HG02870 (cell line): ENCODE data around the gene SPIRE2.
"Not testable (repeated sequence)": the region's sequence is repeated elsewhere in the genome, so short reads cannot be mapped to it uniquely, and the experiment has no call there.

Experiments
- ATAC-seq: cut with Tn5 transposase; IDR thresholded peaks from one replicate; pipeline ENCODE4 v1.9.1; 2021; ENCODE audit warnings: mild to moderate bottlenecking, moderate library complexity; ENCODE audit not compliant: unreplicated experiment

The SPIRE2 gene

DNA sequence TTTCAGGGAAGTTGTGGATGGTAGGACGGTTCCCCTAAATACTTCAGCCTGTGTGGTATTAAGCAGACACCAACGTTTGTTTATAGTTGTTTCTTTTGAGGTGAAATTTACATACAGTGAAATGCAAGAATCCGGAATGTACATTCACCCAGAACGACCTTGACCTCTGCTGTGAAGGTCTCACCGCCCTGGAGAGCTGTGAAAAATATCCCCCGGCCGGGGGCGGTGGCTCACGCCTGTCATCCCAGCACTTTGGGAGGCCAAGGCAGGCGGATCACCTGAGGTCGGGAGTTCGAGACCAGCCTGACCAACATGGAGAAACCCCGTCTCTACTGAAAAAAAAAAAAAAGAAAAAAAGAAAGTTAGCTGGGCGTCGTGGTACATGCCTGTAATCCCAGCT is 8.2 kb downstream of the SPIRE2 start:
- not testable (repeated sequence) for ATAC-seq

DNA sequence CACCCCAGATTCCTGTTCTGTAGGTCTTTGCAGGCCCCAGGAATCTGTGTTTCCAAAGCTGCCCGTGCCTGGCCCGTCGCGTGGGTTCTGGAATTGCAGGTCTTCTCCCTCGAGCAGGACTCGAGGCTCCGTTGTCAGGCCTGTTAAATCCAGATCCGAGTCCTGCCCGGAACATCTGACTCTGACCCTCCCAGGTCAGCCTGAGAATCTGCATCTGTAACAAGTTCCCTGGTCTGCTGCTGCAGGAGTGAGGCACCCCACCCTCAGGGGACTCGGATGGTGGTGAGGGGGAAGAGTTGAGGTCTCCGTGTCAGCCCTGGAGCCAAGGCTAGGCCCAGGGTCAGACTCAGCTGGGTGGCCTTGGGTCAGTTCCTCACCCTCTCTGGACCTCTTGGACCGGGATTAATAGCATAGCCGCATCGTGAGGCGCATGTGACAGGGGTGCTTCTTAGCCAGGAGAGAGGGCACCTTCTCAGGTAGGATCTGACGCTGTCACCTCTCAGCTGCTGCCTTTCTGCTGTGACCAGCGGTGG is 8.8 kb downstream of the SPIRE2 start:
- no peak for ATAC-seq

DNA sequence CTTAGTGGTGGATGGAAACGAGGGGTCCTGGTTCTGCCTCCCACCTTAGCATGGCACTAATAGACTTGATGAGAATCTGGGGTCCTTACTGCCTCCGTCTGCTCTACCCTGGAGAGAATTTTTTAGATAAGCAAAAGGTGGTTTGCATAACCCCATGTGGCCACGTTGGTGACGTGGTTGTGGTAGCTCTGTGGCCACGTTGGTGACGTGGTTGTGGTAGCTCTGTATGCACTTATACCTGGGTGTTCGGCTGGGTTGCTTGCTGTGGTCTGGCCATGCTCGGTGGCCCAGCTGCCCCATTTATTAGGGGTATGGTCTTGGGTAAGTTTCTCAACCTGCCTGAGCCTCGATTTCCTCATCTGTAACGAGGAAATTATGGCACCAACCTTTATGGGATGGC is 13.0 kb downstream of the SPIRE2 start:
- no peak for ATAC-seq

DNA sequence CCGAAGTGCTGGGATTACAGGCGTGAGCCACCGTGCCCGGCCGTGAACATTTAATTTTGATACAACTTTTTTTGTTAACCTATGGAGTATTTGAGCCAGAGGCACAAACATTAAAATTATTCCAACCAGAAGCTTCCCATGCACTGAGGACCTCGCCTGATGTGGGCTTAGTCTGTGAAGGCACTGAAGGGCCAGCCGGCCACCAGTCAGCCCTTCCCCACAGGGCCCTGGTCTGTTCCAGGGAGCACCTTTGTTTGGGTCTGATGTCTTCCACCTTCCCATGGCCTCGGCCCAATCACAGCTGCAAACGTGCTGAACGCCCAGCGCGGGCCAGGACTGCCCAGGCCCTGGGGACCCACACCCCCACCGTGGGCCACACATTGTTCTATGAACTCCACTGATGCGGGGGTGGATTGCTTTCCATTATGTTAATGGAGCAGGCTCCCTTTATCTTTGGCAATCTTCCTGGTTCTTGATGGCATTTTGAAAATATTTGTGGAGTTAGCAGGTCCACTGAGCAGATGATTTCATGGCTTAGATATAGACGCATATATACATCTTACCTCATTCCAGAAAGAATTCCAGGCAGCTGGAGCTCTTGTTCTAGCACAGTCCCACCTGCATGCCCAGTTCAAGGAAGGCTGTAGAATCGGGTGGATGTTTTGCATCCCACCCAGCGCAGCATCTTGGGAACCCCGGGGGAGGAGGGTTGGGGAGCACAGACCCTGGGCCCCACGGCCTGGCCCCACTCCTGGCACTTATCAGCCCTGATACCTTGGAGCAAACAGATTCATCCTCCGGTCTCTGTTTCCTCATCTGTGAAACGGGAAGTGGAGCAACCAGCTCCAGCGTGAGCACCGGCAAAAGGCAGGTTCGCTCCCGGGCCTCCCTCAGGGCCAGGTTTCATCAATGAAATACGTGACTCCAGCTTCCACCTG is 14.5 kb downstream of the SPIRE2 start:
- ATAC-seq = no peak

DNA sequence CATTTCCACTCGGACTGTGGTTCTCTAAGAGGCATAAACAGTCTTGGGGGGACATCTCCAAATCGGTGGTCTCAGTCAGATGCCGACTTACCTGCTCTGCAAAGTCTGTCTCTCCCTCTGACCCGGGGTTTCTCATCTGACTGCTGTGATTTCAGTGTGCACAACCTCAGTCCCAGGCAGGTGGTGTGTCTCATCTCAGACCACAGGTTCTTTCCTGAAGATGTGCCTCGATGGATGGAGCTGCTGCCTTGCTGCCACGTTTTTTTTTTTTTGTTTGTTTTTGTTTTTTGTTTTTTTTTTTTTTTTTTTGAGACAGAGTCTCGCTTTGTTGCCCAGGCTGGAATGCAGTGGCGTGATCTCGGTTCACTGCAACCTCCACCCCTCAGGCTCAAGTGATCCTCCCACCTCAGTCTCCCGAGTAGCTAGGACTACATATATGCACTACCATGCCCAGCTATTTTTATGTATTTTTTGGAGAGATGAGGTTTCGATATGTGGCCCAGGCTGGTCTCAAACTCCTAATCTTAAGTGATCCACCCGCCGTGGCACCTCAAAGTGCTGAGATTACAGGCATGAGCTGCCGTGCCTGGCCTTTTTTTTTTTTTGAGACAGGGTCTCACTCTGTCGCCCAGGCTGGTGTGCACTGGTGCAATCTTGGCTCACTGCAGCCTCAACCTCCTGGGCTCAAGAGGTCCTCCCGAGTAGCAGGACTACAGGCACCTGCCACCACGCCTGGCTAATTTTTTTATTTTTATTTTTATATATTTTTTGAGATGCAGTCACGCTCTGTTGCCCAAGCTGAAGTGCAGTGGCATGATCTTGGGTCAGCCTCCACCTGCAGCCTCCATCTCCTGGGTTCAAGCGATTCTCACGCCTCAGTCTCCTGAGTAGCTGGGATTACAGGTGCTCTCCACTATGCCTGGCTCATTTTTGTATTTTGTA is 15.4 kb downstream of the SPIRE2 start:
- no peak for ATAC-seq

DNA sequence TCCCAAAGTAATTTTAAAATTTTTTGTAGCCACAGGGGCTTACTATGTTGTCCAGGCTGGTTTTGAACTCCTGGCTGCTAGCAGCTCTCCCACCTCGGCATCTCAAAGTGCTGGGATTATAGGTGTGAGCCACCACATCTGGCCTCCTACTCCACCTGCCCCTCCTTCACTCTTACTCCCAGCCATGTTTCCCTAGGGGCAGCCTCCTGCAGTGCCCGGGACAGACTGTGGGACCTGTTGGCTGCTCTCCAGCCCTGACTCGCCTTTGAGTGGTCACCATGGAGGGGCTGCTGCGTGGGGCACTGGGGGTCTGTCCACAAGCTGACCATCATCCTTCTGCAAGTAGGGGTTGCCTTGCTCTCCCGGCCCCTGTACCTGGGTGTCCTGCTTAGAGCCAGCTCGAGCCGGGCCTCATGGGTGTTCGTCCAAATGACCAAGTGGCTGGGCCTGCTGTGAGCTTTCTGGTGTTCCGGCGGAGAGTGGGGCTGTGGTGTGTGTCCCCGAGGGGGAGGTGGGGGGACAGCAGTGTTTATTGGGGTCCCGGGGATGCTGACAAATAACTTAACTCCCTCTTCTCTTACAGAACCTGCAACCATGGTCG is 16.6 kb downstream of the SPIRE2 start:
- ATAC-seq = no peak

DNA sequence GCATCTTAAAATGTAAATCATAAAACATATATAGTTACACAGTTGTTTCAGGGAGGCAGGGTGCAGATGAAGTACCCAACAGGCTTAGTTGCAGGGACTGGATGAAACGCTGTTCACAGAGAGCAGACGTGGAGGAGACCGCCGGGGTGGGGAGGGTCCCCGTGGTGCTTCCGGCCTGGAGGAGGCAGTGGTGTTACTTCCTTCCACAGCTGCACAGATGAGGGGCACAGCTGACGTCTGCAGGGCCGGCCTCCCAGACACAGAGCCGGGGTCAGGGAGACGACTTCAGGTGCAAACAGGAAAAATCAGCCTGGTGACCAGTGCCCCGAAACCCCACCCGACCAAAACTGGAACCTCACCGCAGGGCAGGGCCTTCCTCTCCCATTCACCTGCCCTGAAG is 17.1 kb downstream of the SPIRE2 start:
- no peak for ATAC-seq

DNA sequence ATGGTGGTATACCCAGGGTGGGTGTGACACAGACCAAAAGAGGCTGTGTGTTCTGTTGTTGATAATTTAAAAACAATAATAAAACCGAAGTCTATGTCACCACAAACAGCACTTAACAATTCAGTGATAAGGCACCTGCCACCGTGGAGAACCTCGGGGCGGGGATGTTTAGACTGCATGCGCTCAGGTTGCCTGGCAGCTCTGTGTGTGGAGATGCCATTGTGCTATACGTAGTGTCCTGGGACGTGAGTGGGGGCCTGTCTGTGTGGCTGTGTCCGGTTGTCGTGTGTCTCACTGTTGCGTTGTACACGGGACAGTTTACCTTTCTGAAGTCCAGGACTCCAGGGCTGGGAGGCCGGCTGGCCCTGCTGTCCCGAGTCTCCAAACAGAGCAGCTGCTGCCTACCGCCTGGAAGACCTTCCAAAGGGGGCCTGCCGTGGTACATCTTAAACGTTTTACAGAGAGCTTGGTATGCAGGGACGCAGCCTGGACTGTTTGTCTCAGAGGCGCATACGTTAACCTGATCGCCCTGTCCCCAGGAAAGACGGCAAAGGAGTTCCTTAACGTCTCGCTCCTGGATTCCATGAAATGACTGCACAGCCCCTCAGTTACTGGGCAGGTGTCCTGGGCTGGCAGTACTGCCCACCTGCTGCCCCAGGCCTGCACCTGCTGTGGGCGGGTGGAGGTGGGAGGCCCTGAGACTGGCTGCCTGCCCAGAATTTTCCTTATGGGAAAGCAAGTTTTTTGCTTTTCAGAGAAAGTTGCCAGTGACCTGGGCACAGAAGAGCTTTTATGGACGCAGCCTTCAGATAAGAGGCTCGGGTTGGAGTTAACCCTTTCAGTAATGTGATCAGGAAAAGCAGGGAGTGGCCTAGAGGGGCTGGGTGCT is 19.0 kb downstream of the SPIRE2 start:
- ATAC-seq = no peak

DNA sequence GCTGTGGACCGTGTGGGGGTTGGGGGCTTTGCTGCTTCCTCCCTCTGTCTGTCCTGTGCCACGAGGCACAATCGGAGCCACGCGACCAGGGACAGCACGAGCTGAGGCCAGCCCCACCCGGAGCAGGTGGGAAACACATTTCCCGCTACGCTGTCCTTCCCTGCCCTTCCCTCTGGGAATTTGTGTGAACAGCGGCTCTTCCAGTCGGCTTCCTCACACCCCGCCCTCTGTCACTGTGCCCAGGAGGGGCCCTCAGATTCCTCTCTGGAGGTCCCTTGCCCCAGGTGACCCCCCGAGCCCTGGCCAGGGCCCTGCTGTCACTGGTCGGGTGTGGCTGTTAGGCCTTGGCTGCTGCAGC is 19.6 kb downstream of the SPIRE2 start:
- no peak for ATAC-seq

DNA sequence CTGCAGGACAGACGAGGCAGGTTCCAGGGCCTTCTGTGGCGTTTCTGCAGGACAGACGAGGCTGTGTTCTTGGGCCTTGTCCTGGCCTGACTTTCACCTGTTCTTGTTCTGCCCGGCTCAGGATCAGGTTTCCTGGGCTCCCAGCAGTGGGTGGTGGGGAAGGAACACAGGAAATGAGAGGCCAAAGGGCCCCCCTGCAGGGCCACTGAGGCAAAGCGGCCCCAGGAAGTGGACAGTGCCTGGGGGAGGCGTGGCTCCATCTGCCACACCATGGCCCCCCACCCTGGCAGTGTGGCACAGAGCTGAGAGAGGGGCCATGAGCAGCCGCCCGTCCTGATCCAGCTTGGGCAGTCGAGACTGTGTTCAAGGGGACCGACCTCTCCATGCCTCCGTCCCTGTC is 20.7 kb downstream of the SPIRE2 start:
- ATAC-seq = no peak

DNA sequence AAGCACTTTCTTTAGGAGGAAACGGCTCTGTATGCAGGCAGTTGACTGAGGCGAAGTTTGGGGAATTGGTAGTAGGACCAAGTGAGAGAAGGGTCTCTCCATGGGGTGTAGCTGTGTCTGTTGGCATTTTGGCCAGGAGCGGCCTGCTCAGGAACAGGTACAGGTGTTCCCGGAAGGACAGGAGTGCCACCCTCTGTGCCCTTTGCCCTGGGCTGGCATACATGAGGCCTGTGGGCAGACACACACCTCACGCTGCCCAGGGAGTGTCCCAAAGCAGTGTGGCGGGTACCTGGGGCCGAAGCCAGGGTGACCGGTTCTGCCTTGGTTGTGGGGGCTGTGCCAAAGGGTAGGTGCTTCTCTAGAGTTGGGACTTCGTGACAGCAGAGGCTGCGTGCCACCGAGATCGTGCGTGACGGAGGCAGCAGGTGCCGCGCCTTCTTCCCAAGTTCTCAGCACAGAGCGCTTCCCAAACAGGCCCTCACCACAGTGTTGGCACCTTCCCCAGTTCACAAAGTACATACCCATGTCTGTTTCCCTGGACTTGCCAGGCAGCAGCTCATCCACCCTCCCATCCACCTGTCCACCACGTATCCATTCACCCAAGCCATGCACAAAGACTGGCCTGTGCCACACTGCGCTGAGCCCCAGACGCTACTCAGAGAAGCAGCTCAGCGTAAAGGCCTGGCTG is 25.2 kb downstream of the SPIRE2 start:
- ATAC-seq = no peak

DNA sequence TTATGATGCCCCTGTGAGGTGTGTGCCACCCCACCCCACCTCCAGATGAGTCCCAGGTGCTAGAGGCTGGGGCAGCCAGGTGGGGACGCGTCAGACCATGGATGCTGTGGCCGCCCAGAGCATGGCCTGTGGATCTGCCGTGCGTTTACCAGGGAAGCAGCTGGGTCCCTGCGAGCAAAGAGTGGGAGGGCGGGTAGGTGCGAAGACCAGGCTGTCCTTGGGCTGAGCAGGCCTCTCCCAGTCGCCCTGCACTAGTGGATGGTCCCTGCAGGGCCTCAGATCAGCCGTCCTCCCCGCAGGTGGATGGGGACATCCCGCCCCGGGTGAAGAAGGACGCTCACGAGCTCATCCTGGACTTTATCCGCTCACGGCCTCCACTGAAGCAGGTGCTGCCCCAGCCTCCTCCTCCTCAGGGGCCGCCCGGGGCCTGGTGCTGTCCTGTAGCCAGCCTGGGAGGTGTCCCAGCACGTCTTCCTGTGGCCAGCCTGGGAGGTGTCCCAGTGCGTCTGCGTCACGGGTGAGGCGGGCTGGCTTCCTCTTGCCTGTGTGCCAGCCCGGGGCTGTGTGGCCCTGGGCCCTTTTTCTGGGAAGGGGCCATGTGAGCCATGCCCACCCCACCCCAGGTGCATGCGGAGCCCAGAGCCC is 27.1 kb downstream of the SPIRE2 start:
- no peak for ATAC-seq

DNA sequence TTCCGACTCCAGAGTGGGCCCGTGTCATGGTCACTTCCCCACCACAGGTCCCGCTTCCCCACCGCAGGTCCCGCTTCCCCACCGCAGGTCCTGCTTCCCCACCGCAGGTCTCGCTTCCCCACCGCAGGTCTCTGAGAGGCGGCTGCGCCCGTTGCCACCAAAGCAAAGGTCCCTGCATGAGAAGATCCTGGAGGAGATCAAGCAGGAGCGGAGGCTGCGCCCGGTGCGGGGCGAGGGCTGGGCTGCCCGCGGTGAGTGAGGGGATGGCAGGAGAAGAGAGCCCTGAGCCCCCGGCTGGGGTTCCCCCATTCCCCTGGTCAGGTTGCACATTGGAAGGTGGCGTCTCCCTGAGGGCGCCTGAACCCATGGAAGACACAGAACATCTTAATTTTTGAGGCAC is 27.7 kb downstream of the SPIRE2 start:
- no peak for ATAC-seq

DNA sequence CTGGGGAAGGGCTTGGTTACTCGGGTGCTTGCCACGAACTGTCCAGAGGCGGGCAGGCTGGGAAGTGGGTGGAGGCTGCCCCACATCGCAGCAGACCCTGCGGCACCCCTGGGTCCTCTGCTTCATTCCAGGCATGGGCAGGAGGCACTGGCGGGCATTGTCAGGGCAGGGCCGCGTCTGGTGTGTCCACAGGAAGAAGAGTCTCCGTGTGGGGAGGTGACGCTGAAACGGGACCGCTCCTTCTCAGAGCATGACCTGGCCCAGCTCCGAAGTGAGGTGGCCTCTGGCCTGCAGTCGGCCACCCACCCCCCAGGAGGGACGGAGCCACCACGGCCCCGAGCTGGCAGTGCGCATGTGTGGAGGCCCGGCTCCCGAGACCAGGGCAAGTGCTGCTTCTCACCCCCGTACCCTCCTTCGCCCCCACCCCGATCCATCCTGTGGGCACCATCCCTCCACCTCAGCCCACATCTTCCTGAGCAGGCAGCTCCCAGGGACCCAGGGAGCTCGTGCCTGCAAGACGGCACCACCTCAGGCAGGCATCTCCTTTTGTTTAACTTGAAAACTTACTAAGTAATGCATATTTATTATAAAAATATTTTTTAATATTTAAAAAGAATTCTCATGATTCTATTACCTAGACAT is 30.8 kb downstream of the SPIRE2 start:
- ATAC-seq = no peak

DNA sequence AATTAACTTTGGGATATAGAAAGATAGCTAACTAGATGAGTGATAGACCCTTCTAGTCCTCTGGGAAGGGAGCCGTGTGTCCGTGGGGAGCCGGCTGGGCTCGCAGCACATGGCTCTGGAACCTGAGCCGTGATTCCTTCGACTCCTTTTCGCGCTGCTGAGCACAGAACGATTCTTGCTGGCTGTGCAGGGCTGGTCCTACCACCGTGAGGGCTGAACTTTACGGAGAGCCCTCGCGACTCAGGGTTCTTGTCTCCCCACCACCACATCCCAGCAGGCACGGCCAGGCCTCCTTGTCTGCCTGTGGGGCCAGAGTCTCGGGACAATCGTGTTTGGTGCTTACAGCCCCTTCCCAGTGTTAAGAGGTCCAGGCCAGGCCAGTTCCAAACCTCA is 31.3 kb downstream of the SPIRE2 start:
- no peak for ATAC-seq

DNA sequence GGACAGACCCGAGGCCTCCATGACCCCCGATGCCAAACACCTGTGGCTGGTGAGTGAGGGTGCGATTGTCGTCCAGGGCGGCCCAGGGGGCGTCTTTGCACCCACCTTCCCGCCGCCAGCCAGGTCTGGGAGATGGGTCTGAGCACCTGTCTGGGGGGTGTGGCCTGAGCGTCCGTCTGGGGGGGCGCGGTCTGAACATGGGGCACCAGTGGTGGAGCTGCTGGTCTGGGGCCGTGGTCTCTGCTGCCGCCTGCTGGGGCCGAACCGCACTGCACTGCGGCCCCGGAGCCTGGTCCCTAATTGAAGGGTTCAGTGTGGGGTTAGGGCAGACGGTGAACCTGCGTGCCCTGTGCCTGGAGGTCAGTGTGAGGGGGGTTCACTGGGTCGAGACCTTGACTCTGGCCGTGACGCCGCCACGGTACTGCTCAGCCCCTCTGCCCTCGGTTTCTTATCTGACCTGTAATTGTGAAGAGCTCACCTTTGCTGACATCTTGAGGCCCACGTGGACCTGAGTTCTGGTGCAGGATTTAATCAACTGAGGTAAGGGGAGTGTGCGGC is 32.6 kb downstream of the SPIRE2 start:
- no peak for ATAC-seq

DNA sequence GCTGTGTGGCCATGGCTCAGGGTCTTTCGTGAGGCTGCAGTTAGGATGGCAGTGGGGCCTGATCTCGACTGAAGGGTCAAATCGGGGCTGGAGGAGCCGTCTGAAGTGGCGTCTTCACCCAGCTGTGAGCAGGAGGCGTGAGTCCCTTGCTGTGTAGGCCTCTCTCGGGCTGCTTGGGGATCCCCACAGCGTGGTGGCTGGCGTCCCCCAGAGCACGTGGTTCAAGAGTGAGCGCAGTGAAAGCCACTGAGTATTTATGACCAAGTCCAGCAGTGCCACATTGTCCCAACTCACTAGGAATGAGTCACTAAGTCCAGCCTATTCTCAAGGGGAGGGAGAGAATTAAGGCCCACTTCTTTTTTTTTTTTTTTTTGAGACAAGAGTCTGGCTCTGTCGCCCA is 33.4 kb downstream of the SPIRE2 start:
- ATAC-seq = no peak

DNA sequence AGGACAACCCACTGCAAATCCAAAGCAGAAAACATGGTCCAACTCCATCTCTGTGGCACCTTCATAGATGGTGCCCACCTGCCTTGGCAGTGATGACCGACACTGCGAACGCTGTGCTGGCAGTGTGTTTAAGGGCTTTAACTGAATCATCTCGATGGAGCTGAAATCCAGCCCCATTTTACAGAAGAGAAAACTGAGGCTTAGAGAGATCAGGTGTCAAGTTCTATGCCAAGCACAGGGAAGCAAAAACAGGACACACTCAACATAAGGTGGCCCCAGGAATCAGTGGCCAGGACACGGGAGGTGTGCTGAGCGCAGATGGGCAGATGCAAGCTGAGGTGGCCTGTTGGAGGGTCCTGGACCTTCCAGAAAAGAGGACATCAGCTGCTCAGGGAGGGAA is 34.5 kb downstream of the SPIRE2 start:
- no peak for ATAC-seq
